AG04450 (cell line): ENCODE data around the gene A1BG. TPM values are rescaled to one million over a fixed set of nuclear protein-coding genes. Genes with fewer than 3 reads are reported as not detected.
"Not testable (repeated sequence)": the region's sequence is repeated elsewhere in the genome, so short reads cannot be mapped to it uniquely, and the experiment has no call there.

ENCODE experiments used
- CTCF ChIA-PET: fragments of 300-600, 350-600 bp; formaldehyde crosslinking; extraction: SDS; loops from one replicate; lab custom pipeline; 2022; ENCODE audit warnings: antibody characterized with exemption, inconsistent platforms; lab: Charles Lee
- POLR2A ChIA-PET: fragments of 350-600 bp; formaldehyde crosslinking; extraction: SDS; loops from one replicate; lab custom pipeline; 2021; ENCODE audit warnings: antibody characterized with exemption, inconsistent platforms; lab: Yijun Ruan, JAX
- DNase-seq: peaks from one replicate; pipeline ENCODE4 v3.0.0-alpha.2; 2011; ENCODE audit warnings: low read depth, low spot score
- H3K27ac ChIP-seq: one replicate; pipeline ENCODE4 v1.5.1; 2012; ENCODE audit warnings: low read depth, low read length, control low read depth
- H3K27me3 ChIP-seq: one replicate; pipeline ENCODE4 v1.6.0; 2012; ENCODE audit warnings: low read length; ENCODE audit not compliant: control insufficient read depth, insufficient read depth
- H3K4me3 ChIP-seq: 2 replicates; pipeline ENCODE4 v1.5.1; 2011; ENCODE audit warnings: mild to moderate bottlenecking, low read depth, low read length, control low read depth
- H3K9me3 ChIP-seq: 2 replicates; pipeline ENCODE4 v1.5.1; 2012; ENCODE audit warnings: low read length; ENCODE audit not compliant: control insufficient read depth, insufficient read depth
- CTCF ChIP-seq: IDR thresholded peaks from 2 replicates; pipeline ENCODE4 v1.5.1; 2011; ENCODE audit warnings: low read depth, low read length, control low read depth, inconsistent platforms
- polyA plus RNA-seq: library from polyadenylated mRNA; depleted of rRNA; stranded (reverse); fragments of >200 nt; gene quantifications from 2 replicates; pipeline ENCODE4 v1.2.3, GENCODE V29; 2011

Gene A1BG
- polyA plus RNA-seq, 1 experiment, result 7.5 TPM

GRCh38 chr19:58380662-58381459 lies 27.6 kb upstream of the A1BG start, which contains the start of gene ZNF837:
TSS of gene ZNF837 (minus strand) at chr19:58381030. CDS start at chr19:58369332, 11,698 bp downstream.
- H3K27ac ChIP-seq, result peak within 1 kb of the TSS; percentile 68
- no peaks in the 10 kb centered on the region; the same call in 1 of the 2 replicates for H3K9me3 ChIP-seq
- POLR2A ChIA-PET, result interaction anchor here (1.1 to 1.4 kb wide), 3 partner anchors 12 to 33 kb away, joined by 5 read pairs; partner anchors contain the start of gene ZNF497
- peak; percentile 100 for DNase-seq
- peak within 1 kb of the TSS; percentile 82 for H3K4me3 ChIP-seq
- H3K27me3 ChIP-seq, result no peaks in the 10 kb centered on the region
- TF ChIP-seq CTCF, result no peak
- CTCF ChIA-PET, result no interaction called here

GRCh38 chr19:58380037-58380661 lies 26.9 kb upstream of the A1BG start:
- CTCF ChIA-PET, result interaction anchor here (0.6 kb wide), 1 partner anchor 1276 kb away, joined by 3 read pairs; no protein-coding TSS in a partner anchor

GRCh38 chr19:58379246-58379645 lies 26.0 kb upstream of the A1BG start:
- no peaks in the 10 kb centered on the region for H3K27me3 ChIP-seq
- H3K4me3 ChIP-seq, result no peak overlapping the region
- peak overlapping the region; percentile 11 for H3K27ac ChIP-seq
- ChIA-PET CTCF (no interaction called here), POLR2A (interaction anchor here (0.7 to 1.0 kb wide), 2 partner anchors 17 to 140 kb away, joined by 3 to 9 read pairs; partner anchors contain the start of genes ZBTB45 and ZNF497)
- TF ChIP-seq CTCF, result no peak
- no peaks in the 10 kb centered on the region; the same call in 1 of the 2 replicates for H3K9me3 ChIP-seq
- no peak for DNase-seq

More at GRCh38 chr19:58380037-58380661, 26.9 kb upstream of the A1BG start:
- TF ChIP-seq CTCF, result no peak
- DNase-seq, result no peak
- Histone ChIP-seq H3K9me3 (no peaks in the 10 kb centered on the region; the same call in 1 of the 2 replicates), H3K4me3 (peak overlapping the region; percentile 82), H3K27me3 (no peaks in the 10 kb centered on the region), H3K27ac (peak overlapping the region; percentile 68)
- POLR2A ChIA-PET, result interaction anchor here (1.0 kb wide), 1 partner anchor 18 kb away, joined by 9 read pairs; the partner anchor contains the start of gene ZNF497

GRCh38 chr19:58376724-58377123 lies 23.4 kb upstream of the A1BG start:
- POLR2A ChIA-PET, DNase-seq, H3K27ac ChIP-seq, CTCF ChIA-PET, H3K9me3 ChIP-seq, H3K4me3 ChIP-seq, H3K27me3 ChIP-seq: not testable (repeated sequence)

GRCh38 chr19:58374200-58374599 lies 20.9 kb upstream of the A1BG start:
- CTCF ChIA-PET, result no interaction called here
- H3K27ac ChIP-seq, result no peak overlapping the region
- H3K4me3 ChIP-seq, result no peak overlapping the region
- H3K9me3 ChIP-seq, result peaks cover 2% of the 10 kb centered on the region; the same call in 1 of the 2 replicates
- TF ChIP-seq CTCF, result no peak
- no peak for DNase-seq
- H3K27me3 ChIP-seq, result no peaks in the 10 kb centered on the region
- POLR2A ChIA-PET, result interaction anchor here (1.3 to 2.1 kb wide), 2 partner anchors 11 to 13 kb away, joined by 3 to 6 read pairs; partner anchors contain the start of genes RPS5 and ZNF497
